ENCODE data around the gene EOMES.

- TF ChIP-seq CTCF (IDR thresholded peaks at IDR 0.05) (no peak), EZH2 (IDR thresholded peaks at IDR 0.05; ENCODE audit: borderline replicate concordance, insufficient read depth, low read depth, low read length, poor library complexity, severe bottlenecking) (no peak)
These were observed 23.1 kb downstream of the EOMES start for GRCh38 chr3:27699067-27699466.
